ENCODE measurements around the gene SHB. TPM values are rescaled to one million over a fixed set of nuclear protein-coding genes. Genes with fewer than 3 reads are reported as not detected.
A peak's percentile ranks its signal among the peaks of the same experiment; 100 is the strongest.
"Not testable (repeated sequence)": the region's sequence is repeated elsewhere in the genome, so short reads cannot be mapped to it uniquely, and the experiment has no call there.

Gene SHB
- polyA plus RNA-seq, 4 donors = 8.9 to 22.2 (median 14.0) TPM

DNA sequence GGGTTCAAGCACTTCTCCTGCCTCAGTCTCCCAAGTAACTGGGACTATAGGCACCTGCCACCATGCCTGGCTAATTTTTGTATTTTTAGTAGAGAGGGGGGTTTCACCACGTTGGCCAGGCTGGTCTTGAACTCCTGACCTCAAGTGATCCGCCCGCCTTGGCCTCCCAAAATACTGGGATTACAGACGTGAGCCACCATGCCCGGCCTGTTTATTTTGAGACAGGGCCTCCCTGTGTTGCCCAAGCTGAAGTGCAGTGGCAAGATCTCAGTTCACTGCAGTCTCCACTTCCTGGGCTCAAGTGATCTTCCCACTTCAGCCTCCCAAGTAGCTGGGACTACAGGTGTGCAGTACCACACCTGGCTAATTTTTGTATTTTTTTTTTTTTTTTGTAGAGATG is 159.2 kb downstream of the SHB start:
- H3K4me1 ChIP-seq (ENCODE audit: control insufficient read depth in 3 of 3, insufficient read depth in 2 of 3, low read depth in 1 of 3, low read length in 2 of 3); H3K9me3 ChIP-seq (ENCODE audit: control insufficient read depth in 2 of 2, insufficient read depth in 1 of 2, low read depth in 1 of 2, low read length in 1 of 2); H3K36me3 ChIP-seq (ENCODE audit: control insufficient read depth in 3 of 3, insufficient read depth in 2 of 3, low read depth in 1 of 3, low read length in 3 of 3); H3K27ac ChIP-seq (ENCODE audit: low read depth in 1 of 3, low read length in 2 of 3); FAIRE-seq; H3K4me3 ChIP-seq (ENCODE audit: low read depth in 1 of 3, low read length in 3 of 3); H3K27me3 ChIP-seq (ENCODE audit: control insufficient read depth in 3 of 3, insufficient read depth in 3 of 3, low read length in 3 of 3); DNase-seq: not testable (repeated sequence)
- 78 to 86% (median 86%) methylated on average over 5 of the region's 5 CpGs for WGBS, 3 donors

GRCh38 chr9:37909326-37909725 is 159.7 kb downstream of the SHB start:
- H3K4me3 ChIP-seq (ENCODE audit: low read depth in 1 of 3, low read length in 3 of 3) = no peak overlapping the region
- no peaks in the 10 kb centered on the region for H3K27me3 ChIP-seq (ENCODE audit: control insufficient read depth in 3 of 3, insufficient read depth in 3 of 3, low read length in 3 of 3)
- no peaks in the 10 kb centered on the region for H3K9me3 ChIP-seq (ENCODE audit: control insufficient read depth in 2 of 2, insufficient read depth in 1 of 2, low read depth in 1 of 2, low read length in 1 of 2)
- 93 to 96% (median 95%) methylated on average over 3 of the region's 3 CpGs for WGBS, 3 donors
- H3K36me3 ChIP-seq (ENCODE audit: control insufficient read depth in 3 of 3, insufficient read depth in 2 of 3, low read depth in 1 of 3, low read length in 3 of 3) = peaks cover 0 to 7% (median 0%) of the 10 kb centered on the region in 3 donors
- DNase-seq = no peak
- H3K27ac ChIP-seq (ENCODE audit: low read depth in 1 of 3, low read length in 2 of 3) = no peak overlapping the region
- FAIRE-seq = no peak
- H3K4me1 ChIP-seq (ENCODE audit: control insufficient read depth in 3 of 3, insufficient read depth in 2 of 3, low read depth in 1 of 3, low read length in 2 of 3) = peaks cover 0 to 12% (median 4%) of the 10 kb centered on the region in 3 donors

DNA sequence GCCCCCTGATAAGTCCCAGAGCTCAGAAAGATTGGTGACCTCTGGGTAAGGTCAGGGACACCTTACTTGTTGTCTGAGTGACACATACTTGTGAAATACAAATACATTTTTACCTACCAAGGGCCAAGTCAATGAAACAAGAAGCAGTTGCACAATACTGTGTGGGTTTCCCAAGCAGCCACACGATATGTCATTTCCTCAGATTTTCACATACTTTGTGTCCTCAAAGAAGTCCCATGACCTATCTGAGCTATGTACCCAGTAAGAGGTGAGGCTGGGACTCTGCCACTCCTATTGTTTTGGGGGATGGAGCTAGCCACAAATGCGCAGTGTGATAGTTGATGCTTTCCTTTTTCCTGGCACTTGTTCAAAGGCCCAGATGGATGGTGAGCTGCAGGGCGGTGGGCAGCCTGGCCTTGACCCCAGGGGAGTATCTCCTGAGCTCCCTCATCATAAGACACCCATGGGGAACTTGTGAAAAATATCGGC is 160.3 kb downstream of the SHB start:
- DNase-seq (peak in 1 of 2 donors; percentile 43), FAIRE-seq (no peak)
- Histone ChIP-seq H3K4me3 (ENCODE audit: low read depth in 1 of 3, low read length in 3 of 3) (no peak overlapping the region), H3K27ac (ENCODE audit: low read depth in 1 of 3, low read length in 2 of 3) (no peak overlapping the region), H3K27me3 (ENCODE audit: control insufficient read depth in 3 of 3, insufficient read depth in 3 of 3, low read length in 3 of 3) (no peaks in the 10 kb centered on the region), H3K4me1 (ENCODE audit: control insufficient read depth in 3 of 3, insufficient read depth in 2 of 3, low read depth in 1 of 3, low read length in 2 of 3) (peaks cover 0 to 12% (median 4%) of the 10 kb centered on the region in 3 donors), H3K9me3 (ENCODE audit: control insufficient read depth in 2 of 2, insufficient read depth in 1 of 2, low read depth in 1 of 2, low read length in 1 of 2) (no peaks in the 10 kb centered on the region), H3K36me3 (ENCODE audit: control insufficient read depth in 3 of 3, insufficient read depth in 2 of 3, low read depth in 1 of 3, low read length in 3 of 3) (peaks cover 0 to 1% (median 0%) of the 10 kb centered on the region in 3 donors)
- 69 to 79% (median 76%) methylated on average over 4 of the region's 4 CpGs for WGBS, 3 donors

- FAIRE-seq (no peak), DNase-seq (no peak)
- Histone ChIP-seq H3K4me3 (ENCODE audit: low read depth in 1 of 3, low read length in 3 of 3) (no peak overlapping the region), H3K9me3 (ENCODE audit: control insufficient read depth in 2 of 2, insufficient read depth in 1 of 2, low read depth in 1 of 2, low read length in 1 of 2) (no peaks in the 10 kb centered on the region), H3K27me3 (ENCODE audit: control insufficient read depth in 3 of 3, insufficient read depth in 3 of 3, low read length in 3 of 3) (no peaks in the 10 kb centered on the region), H3K4me1 (ENCODE audit: control insufficient read depth in 3 of 3, insufficient read depth in 2 of 3, low read depth in 1 of 3, low read length in 2 of 3) (peaks cover 0 to 12% (median 4%) of the 10 kb centered on the region in 3 donors), H3K27ac (ENCODE audit: low read depth in 1 of 3, low read length in 2 of 3) (no peak overlapping the region), H3K36me3 (ENCODE audit: control insufficient read depth in 3 of 3, insufficient read depth in 2 of 3, low read depth in 1 of 3, low read length in 3 of 3) (no peaks in the 10 kb centered on the region)
- WGBS, 3 donors = 63 to 79% (median 69%) methylated on average over 4 of the region's 4 CpGs
Observed at GRCh38 chr9:37908283-37908682, 160.7 kb downstream of the SHB start.

GRCh38 chr9:37906312-37907239 is 162.5 kb downstream of the SHB start:
- H3K27me3 ChIP-seq (ENCODE audit: control insufficient read depth in 3 of 3, insufficient read depth in 3 of 3, low read length in 3 of 3) = no peaks in the 10 kb centered on the region
- FAIRE-seq (no peak), DNase-seq (no peak)
- no peak overlapping the region for H3K4me3 ChIP-seq (ENCODE audit: low read depth in 1 of 3, low read length in 3 of 3)
- H3K4me1 ChIP-seq (ENCODE audit: control insufficient read depth in 3 of 3, insufficient read depth in 2 of 3, low read depth in 1 of 3, low read length in 2 of 3) = peaks cover 0 to 20% (median 8%) of the 10 kb centered on the region in 3 donors
- no peaks in the 10 kb centered on the region for H3K36me3 ChIP-seq (ENCODE audit: control insufficient read depth in 3 of 3, insufficient read depth in 2 of 3, low read depth in 1 of 3, low read length in 3 of 3)
- H3K9me3 ChIP-seq (ENCODE audit: control insufficient read depth in 2 of 2, insufficient read depth in 1 of 2, low read depth in 1 of 2, low read length in 1 of 2) = no peaks in the 10 kb centered on the region
- 87 to 92% (median 88%) methylated on average over 11 of the region's 11 CpGs for WGBS, 3 donors
- no peak overlapping the region for H3K27ac ChIP-seq (ENCODE audit: low read depth in 1 of 3, low read length in 2 of 3)

DNA sequence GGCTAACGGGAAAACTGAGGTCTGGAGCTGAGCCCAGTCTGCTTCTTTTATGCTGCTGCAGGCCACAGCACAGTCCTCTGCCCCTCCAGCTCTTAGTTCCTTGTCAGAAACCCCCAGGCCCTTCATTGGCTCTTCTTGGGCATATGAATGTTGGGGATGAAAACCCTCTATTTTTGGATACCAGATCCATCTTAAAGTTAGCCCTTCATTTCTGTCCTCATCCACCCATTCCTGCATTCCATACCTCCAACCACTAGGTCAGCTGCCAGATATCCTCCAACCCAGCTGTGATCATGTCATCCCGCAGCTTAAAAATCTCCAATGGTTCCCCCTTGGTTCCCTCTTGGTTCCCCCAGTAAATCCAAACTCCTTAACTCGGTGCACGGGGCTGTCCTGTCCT is 163.3 kb downstream of the SHB start:
- Histone ChIP-seq H3K27ac (ENCODE audit: low read depth in 1 of 3, low read length in 2 of 3) (no peak overlapping the region), H3K36me3 (ENCODE audit: control insufficient read depth in 3 of 3, insufficient read depth in 2 of 3, low read depth in 1 of 3, low read length in 3 of 3) (peaks cover 0 to 5% (median 0%) of the 10 kb centered on the region in 3 donors)
- no peak for FAIRE-seq

DNA sequence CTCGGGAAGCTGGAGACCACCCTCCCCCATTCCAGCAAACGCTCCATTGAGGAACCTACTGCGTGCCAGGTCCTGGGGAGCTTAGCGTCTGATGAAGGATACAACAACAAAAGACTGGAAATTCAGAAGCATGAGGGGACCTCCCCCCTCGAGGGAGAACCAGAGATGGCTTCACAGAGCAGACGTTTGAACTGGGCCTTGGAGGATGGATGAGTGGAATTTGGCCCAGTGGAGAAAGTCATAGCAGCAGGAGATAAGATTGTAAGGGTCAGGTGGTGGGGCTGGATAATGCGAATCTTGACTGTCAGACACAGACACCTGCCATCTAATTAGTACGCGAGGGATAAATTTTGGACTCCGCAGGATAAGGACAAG is 163.9 kb downstream of the SHB start:
- Histone ChIP-seq H3K27ac (ENCODE audit: low read depth in 1 of 3, low read length in 2 of 3) (peak overlapping the region in 2 of 3 donors; percentile 80 to 81), H3K9me3 (ENCODE audit: control insufficient read depth in 2 of 2, insufficient read depth in 1 of 2, low read depth in 1 of 2, low read length in 1 of 2) (no peaks in the 10 kb centered on the region), H3K27me3 (ENCODE audit: control insufficient read depth in 3 of 3, insufficient read depth in 3 of 3, low read length in 3 of 3) (no peaks in the 10 kb centered on the region), H3K4me1 (ENCODE audit: control insufficient read depth in 3 of 3, insufficient read depth in 2 of 3, low read depth in 1 of 3, low read length in 2 of 3) (peaks cover 0 to 25% (median 8%) of the 10 kb centered on the region in 3 donors), H3K36me3 (ENCODE audit: control insufficient read depth in 3 of 3, insufficient read depth in 2 of 3, low read depth in 1 of 3, low read length in 3 of 3) (peaks cover 0 to 9% (median 0%) of the 10 kb centered on the region in 3 donors), H3K4me3 (ENCODE audit: low read depth in 1 of 3, low read length in 3 of 3) (no peak overlapping the region)
- FAIRE-seq = no peak
- peak; percentile 19 to 45 for DNase-seq
- 54 to 67% (median 67%) methylated on average over 10 of the region's 10 CpGs for WGBS, 3 donors

More for the DNA sequence above, 163.3 kb downstream of the SHB start:
- 92 to 96% (median 95%) methylated on average over 4 of the region's 4 CpGs for WGBS, 3 donors
- no peaks in the 10 kb centered on the region for H3K27me3 ChIP-seq (ENCODE audit: control insufficient read depth in 3 of 3, insufficient read depth in 3 of 3, low read length in 3 of 3)
- H3K4me1 ChIP-seq (ENCODE audit: control insufficient read depth in 3 of 3, insufficient read depth in 2 of 3, low read depth in 1 of 3, low read length in 2 of 3) = peaks cover 0 to 22% (median 8%) of the 10 kb centered on the region in 3 donors
- H3K4me3 ChIP-seq (ENCODE audit: low read depth in 1 of 3, low read length in 3 of 3) = no peak overlapping the region
- no peaks in the 10 kb centered on the region for H3K9me3 ChIP-seq (ENCODE audit: control insufficient read depth in 2 of 2, insufficient read depth in 1 of 2, low read depth in 1 of 2, low read length in 1 of 2)
- DNase-seq = no peak

DNA sequence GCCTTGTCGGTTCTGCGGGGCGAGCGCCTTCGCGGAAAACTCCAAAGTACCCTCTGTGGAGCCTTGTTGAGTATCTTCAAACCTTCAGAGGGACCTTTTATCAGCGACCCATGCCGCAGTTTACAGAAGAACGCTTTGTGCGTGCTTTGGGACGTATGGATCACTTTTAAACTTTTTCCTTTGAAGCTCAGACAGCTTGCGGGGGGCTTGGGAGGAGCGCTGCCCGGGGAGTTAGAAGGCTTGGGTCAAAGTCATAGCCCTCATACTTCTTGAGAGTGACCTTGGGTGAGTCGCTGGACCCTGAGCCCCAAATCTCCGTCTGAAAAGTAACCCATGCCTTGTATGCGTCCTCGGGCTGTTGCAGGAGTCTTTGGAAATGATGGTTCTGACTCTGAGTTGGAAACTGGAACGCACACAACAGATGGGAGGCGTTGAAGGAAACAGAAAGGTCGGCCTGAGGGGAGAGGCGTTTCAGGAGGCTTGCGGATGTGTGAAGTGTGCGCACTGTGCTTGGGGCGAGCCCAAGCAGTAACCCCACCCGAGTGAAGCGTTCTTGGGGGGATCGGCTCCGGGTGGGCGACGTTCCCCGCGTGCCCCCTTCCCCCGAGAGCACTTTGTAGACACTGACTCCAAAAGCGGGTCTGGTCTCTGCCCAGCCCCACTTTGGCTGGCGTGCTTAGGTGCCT is 164.4 kb downstream of the SHB start:
- peak overlapping the region; percentile 80 to 92 (median 81) for H3K27ac ChIP-seq (ENCODE audit: low read depth in 1 of 3, low read length in 2 of 3)
- H3K9me3 ChIP-seq (ENCODE audit: control insufficient read depth in 2 of 2, insufficient read depth in 1 of 2, low read depth in 1 of 2, low read length in 1 of 2) = no peaks in the 10 kb centered on the region
- no peak for FAIRE-seq
- DNase-seq = peak in 1 of 2 donors; percentile 52
- peak overlapping the region in 2 of 3 donors; percentile 54 to 77 for H3K4me3 ChIP-seq (ENCODE audit: low read depth in 1 of 3, low read length in 3 of 3)
- no peaks in the 10 kb centered on the region for H3K27me3 ChIP-seq (ENCODE audit: control insufficient read depth in 3 of 3, insufficient read depth in 3 of 3, low read length in 3 of 3)
- WGBS, 3 donors = 12 to 25% (median 22%) methylated on average over 34 to 36 of the region's 36 CpGs
- peaks cover 0 to 25% (median 8%) of the 10 kb centered on the region in 3 donors for H3K4me1 ChIP-seq (ENCODE audit: control insufficient read depth in 3 of 3, insufficient read depth in 2 of 3, low read depth in 1 of 3, low read length in 2 of 3)
- peaks cover 0 to 12% (median 0%) of the 10 kb centered on the region in 3 donors for H3K36me3 ChIP-seq (ENCODE audit: control insufficient read depth in 3 of 3, insufficient read depth in 2 of 3, low read depth in 1 of 3, low read length in 3 of 3)
